HepG2 (cell line): ENCODE results near the gene PLK2.

ENCODE experiments used
- IRF1 ChIP-seq: sonication (generic); formaldehyde crosslinking; IDR thresholded peaks from 2 replicates; pipeline ENCODE4 v1.4.0; 2020; ENCODE audit warnings: low read depth, mild to moderate bottlenecking, missing genetic modification reagents
- ZNF660 ChIP-seq: sonication (generic); formaldehyde crosslinking; IDR thresholded peaks from 2 replicates; pipeline ENCODE4 v1.5.1; 2020; ENCODE audit warnings: mild to moderate bottlenecking, low read depth, missing genetic modification reagents, borderline replicate concordance

GRCh38 chr5:58457050-58457449, 2.8 kb downstream of the PLK2 start:
- TF ChIP-seq ZNF660 (CRISPR knock-in tag) (no peak), IRF1 (CRISPR knock-in tag) (no peak)
